ENCODE data around the gene CHRND. TPM values are rescaled to one million over a fixed set of nuclear protein-coding genes. Genes with fewer than 3 reads are reported as not detected.

Gene CHRND
- total and polyA plus RNA-seq, 2 experiments from 2014 or later, result 0.10 to 0.11 TPM

DNA sequence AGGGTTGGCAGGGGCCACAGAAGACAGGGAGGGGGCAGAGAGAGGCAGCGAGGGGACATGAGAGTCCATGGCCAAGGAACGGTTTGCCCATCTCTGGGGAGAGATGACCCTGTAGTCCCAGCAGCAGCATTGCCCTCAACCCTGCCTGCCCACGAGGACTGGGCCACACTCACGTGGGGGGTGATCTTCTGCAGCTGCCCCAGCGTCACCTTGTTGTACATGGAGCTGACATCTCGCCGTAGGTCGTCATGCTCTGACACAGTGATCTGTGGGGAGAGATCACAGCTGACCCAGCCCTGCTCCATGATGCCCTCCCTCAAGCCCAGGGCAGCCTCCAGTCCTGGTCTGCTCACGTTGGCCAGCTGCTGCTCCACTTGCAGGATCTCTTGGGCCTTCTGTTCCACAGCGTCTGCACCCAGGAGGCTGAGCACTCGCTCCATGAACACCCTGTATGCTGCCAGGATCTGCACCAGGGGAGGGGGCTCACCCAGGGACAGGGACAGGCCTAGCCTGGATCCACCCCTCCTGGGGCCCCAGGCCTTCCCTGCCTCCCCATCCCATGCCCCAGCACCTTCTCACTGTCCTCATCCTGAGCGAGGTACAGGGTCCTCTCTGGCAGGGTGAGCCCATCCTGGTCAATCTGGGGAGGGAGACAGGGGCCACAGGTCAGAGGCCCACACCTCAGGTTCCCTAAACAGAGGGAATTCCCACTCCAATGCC lies 41.2 kb upstream of the CHRND start (continued):
- TF ChIP-seq, protein P1, sequence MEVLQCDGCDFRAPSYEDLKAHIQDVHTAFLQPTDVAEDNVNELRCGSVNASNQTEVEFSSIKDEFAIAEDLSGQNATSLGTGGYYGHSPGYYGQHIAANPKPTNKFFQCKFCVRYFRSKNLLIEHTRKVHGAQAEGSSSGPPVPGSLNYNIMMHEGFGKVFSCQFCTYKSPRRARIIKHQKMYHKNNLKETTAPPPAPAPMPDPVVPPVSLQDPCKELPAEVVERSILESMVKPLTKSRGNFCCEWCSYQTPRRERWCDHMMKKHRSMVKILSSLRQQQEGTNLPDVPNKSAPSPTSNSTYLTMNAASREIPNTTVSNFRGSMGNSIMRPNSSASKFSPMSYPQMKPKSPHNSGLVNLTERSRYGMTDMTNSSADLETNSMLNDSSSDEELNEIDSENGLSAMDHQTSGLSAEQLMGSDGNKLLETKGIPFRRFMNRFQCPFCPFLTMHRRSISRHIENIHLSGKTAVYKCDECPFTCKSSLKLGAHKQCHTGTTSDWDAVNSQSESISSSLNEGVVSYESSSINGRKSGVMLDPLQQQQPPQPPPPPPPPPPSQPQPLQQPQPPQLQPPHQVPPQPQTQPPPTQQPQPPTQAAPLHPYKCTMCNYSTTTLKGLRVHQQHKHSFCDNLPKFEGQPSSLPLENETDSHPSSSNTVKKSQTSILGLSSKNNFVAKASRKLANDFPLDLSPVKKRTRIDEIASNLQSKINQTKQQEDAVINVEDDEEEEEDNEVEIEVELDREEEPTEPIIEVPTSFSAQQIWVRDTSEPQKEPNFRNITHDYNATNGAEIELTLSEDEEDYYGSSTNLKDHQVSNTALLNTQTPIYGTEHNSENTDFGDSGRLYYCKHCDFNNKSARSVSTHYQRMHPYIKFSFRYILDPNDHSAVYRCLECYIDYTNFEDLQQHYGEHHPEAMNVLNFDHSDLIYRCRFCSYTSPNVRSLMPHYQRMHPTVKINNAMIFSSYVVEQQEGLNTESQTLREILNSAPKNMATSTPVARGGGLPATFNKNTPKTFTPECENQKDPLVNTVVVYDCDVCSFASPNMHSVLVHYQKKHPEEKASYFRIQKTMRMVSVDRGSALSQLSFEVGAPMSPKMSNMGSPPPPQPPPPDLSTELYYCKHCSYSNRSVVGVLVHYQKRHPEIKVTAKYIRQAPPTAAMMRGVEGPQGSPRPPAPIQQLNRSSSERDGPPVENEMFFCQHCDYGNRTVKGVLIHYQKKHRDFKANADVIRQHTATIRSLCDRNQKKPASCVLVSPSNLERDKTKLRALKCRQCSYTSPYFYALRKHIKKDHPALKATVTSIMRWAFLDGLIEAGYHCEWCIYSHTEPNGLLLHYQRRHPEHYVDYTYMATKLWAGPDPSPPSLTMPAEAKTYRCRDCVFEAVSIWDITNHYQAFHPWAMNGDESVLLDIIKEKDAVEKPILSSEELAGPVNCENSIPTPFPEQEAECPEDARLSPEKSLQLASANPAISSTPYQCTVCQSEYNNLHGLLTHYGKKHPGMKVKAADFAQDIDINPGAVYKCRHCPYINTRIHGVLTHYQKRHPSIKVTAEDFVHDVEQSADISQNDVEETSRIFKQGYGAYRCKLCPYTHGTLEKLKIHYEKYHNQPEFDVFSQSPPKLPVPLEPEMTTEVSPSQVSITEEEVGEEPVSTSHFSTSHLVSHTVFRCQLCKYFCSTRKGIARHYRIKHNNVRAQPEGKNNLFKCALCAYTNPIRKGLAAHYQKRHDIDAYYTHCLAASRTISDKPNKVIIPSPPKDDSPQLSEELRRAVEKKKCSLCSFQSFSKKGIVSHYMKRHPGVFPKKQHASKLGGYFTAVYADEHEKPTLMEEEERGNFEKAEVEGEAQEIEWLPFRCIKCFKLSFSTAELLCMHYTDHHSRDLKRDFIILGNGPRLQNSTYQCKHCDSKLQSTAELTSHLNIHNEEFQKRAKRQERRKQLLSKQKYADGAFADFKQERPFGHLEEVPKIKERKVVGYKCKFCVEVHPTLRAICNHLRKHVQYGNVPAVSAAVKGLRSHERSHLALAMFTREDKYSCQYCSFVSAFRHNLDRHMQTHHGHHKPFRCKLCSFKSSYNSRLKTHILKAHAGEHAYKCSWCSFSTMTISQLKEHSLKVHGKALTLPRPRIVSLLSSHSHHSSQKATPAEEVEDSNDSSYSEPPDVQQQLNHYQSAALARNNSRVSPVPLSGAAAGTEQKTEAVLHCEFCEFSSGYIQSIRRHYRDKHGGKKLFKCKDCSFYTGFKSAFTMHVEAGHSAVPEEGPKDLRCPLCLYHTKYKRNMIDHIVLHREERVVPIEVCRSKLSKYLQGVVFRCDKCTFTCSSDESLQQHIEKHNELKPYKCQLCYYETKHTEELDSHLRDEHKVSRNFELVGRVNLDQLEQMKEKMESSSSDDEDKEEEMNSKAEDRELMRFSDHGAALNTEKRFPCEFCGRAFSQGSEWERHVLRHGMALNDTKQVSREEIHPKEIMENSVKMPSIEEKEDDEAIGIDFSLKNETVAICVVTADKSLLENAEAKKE (CRISPR knock-in tag; IDR thresholded peaks at IDR 0.05), result no peak
- TF ChIP-seq ZNF114 (CRISPR knock-in tag; IDR thresholded peaks at IDR 0.05), result no peak
- no peak for TF ChIP-seq ZNF331 (CRISPR knock-in tag; IDR thresholded peaks at IDR 0.05; ENCODE audit: low read depth)
- no peak for TF ChIP-seq JUNB (IDR thresholded peaks at IDR 0.05; ENCODE audit: unreplicated experiment)
- TF ChIP-seq, protein P2, sequence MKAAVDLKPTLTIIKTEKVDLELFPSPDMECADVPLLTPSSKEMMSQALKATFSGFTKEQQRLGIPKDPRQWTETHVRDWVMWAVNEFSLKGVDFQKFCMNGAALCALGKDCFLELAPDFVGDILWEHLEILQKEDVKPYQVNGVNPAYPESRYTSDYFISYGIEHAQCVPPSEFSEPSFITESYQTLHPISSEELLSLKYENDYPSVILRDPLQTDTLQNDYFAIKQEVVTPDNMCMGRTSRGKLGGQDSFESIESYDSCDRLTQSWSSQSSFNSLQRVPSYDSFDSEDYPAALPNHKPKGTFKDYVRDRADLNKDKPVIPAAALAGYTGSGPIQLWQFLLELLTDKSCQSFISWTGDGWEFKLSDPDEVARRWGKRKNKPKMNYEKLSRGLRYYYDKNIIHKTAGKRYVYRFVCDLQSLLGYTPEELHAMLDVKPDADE (IDR thresholded peaks at IDR 0.05), result no peak
- TF ChIP-seq EZH2phosphoT487 (IDR thresholded peaks at IDR 0.05; ENCODE audit: unreplicated experiment), result no peak
- TF ChIP-seq CREB1 (CRISPR knock-in tag; IDR thresholded peaks at IDR 0.05; ENCODE audit: low read depth), result no peak
- TF ChIP-seq, protein P3, sequence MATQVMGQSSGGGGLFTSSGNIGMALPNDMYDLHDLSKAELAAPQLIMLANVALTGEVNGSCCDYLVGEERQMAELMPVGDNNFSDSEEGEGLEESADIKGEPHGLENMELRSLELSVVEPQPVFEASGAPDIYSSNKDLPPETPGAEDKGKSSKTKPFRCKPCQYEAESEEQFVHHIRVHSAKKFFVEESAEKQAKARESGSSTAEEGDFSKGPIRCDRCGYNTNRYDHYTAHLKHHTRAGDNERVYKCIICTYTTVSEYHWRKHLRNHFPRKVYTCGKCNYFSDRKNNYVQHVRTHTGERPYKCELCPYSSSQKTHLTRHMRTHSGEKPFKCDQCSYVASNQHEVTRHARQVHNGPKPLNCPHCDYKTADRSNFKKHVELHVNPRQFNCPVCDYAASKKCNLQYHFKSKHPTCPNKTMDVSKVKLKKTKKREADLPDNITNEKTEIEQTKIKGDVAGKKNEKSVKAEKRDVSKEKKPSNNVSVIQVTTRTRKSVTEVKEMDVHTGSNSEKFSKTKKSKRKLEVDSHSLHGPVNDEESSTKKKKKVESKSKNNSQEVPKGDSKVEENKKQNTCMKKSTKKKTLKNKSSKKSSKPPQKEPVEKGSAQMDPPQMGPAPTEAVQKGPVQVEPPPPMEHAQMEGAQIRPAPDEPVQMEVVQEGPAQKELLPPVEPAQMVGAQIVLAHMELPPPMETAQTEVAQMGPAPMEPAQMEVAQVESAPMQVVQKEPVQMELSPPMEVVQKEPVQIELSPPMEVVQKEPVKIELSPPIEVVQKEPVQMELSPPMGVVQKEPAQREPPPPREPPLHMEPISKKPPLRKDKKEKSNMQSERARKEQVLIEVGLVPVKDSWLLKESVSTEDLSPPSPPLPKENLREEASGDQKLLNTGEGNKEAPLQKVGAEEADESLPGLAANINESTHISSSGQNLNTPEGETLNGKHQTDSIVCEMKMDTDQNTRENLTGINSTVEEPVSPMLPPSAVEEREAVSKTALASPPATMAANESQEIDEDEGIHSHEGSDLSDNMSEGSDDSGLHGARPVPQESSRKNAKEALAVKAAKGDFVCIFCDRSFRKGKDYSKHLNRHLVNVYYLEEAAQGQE (IDR thresholded peaks at IDR 0.05; ENCODE audit: unreplicated experiment), result no peak

Data from GM23338 (cell line).